Neural crest cell (in vitro differentiated cells): ENCODE measurements around the gene CNNM1. TPM values are rescaled to one million over a fixed set of nuclear protein-coding genes. Genes with fewer than 3 reads are reported as not detected.

Experiments used
- DNase-seq: peaks from one replicate; pipeline ENCODE4 v3.0.0; 2021; ENCODE audit warnings: low read depth, mixed read lengths, low spot score
- H3K27ac Mint-ChIP-seq: one replicate; pipeline ENCODE4 v1.8.0; 2021; ENCODE audit warnings: mild to moderate bottlenecking, mixed read lengths; ENCODE audit not compliant: unreplicated experiment
- H3K27me3 Mint-ChIP-seq: 2 replicates; pipeline ENCODE4 v1.8.0; 2021; ENCODE audit warnings: low read depth, mild to moderate bottlenecking, mixed read lengths
- H3K36me3 Mint-ChIP-seq: 2 replicates; pipeline ENCODE4 v1.8.0; 2021; ENCODE audit warnings: low read depth, mild to moderate bottlenecking, mixed read lengths
- H3K4me1 Mint-ChIP-seq: 2 replicates; pipeline ENCODE4 v1.8.0; 2021; ENCODE audit warnings: mixed read lengths
- H3K4me3 Mint-ChIP-seq: one replicate; pipeline ENCODE4 v1.8.0; 2021; ENCODE audit warnings: mild to moderate bottlenecking, mixed read lengths
- H3K9me3 Mint-ChIP-seq: 2 replicates; pipeline ENCODE4 v1.8.0; 2021; ENCODE audit warnings: mixed read lengths
- CTCF ChIP-seq: fragments of 200-600 bp; sonication (generic); conservative IDR thresholded peaks from 2 replicates; pipeline ENCODE4 v1.5.0; 2021; ENCODE audit warnings: antibody characterized with exemption, mild to moderate bottlenecking
- long read RNA-seq: library from polyadenylated mRNA; unstranded; transcript quantifications from one replicate; pipeline ENCODE4 v2.0.0, GENCODE V29; 2020
- total RNA-seq: library from RNA; stranded (reverse); gene quantifications from 2 replicates; pipeline ENCODE4 v1.2.1, GENCODE V29; 2021

The CNNM1 gene
- total RNA-seq: 1.6 and 2.0 TPM in 2 replicates
- long read RNA-seq: 0 reads

GRCh38 chr10:99329304-99329553 lies at the start of gene CNNM1:
TSS of gene CNNM1 (plus strand) at chr10:99329356. CDS start at chr10:99329388, 32 bp downstream.
- Mint-ChIP-seq H3K4me1 (peaks cover 7% of the 10 kb centered on the region), H3K36me3 (peaks cover 2% of the 10 kb centered on the region), H3K27ac (no peak within 1 kb of the TSS), H3K4me3 (peak within 1 kb of the TSS; percentile 84), H3K27me3 (peaks cover 65% of the 10 kb centered on the region), H3K9me3 (no peaks in the 10 kb centered on the region)
- no peak for TF ChIP-seq CTCF
- DNase-seq: peak; percentile 37

- Mint-ChIP-seq H3K9me3 (peaks cover 9% of the 10 kb centered on the region), H3K4me3 (no peak overlapping the region), H3K27ac (no peak overlapping the region), H3K27me3 (peaks cover 32% of the 10 kb centered on the region), H3K36me3 (peaks cover 2% of the 10 kb centered on the region), H3K4me1 (no peaks in the 10 kb centered on the region)
- DNase-seq: no peak
- TF ChIP-seq CTCF: no peak
Measured at GRCh38 chr10:99279626-99280111, 49.5 kb upstream of the CNNM1 start.

GRCh38 chr10:99280472-99280871 lies 48.7 kb upstream of the CNNM1 start:
- Mint-ChIP-seq H3K4me1 (no peaks in the 10 kb centered on the region), H3K27me3 (peaks cover 26% of the 10 kb centered on the region), H3K27ac (no peak overlapping the region), H3K36me3 (peaks cover 2% of the 10 kb centered on the region), H3K9me3 (peaks cover 9% of the 10 kb centered on the region), H3K4me3 (no peak overlapping the region)
- no peak for DNase-seq
- TF ChIP-seq CTCF: no peak

- H3K9me3 Mint-ChIP-seq: peaks cover 9% of the 10 kb centered on the region
- no peaks in the 10 kb centered on the region for H3K4me1 Mint-ChIP-seq
- no peak for DNase-seq
- H3K27me3 Mint-ChIP-seq: peaks cover 26% of the 10 kb centered on the region
- no peak overlapping the region for H3K4me3 Mint-ChIP-seq
- H3K27ac Mint-ChIP-seq: no peak overlapping the region
- TF ChIP-seq CTCF: no peak
- peaks cover 2% of the 10 kb centered on the region for H3K36me3 Mint-ChIP-seq
Measured at GRCh38 chr10:99285881-99286280, 43.3 kb upstream of the CNNM1 start.

GRCh38 chr10:99290306-99290705 lies 38.9 kb upstream of the CNNM1 start:
- TF ChIP-seq CTCF: no peak
- Mint-ChIP-seq H3K27ac (no peak overlapping the region), H3K4me3 (no peak overlapping the region), H3K36me3 (no peaks in the 10 kb centered on the region), H3K9me3 (no peaks in the 10 kb centered on the region), H3K4me1 (no peaks in the 10 kb centered on the region), H3K27me3 (peaks cover 23% of the 10 kb centered on the region)
- no peak for DNase-seq

- no peak for TF ChIP-seq CTCF
- no peak for DNase-seq
Measured at GRCh38 chr10:99292159-99292558, 37.0 kb upstream of the CNNM1 start.

More at GRCh38 chr10:99292159-99292558, 37.0 kb upstream of the CNNM1 start:
- Mint-ChIP-seq H3K4me3 (no peak overlapping the region), H3K4me1 (no peaks in the 10 kb centered on the region), H3K27ac (no peak overlapping the region), H3K9me3 (no peaks in the 10 kb centered on the region), H3K36me3 (no peaks in the 10 kb centered on the region), H3K27me3 (peaks cover 12% of the 10 kb centered on the region)
